MCF 10A (cell line): ENCODE results near the gene IMMP2L. TPM values are rescaled to one million over a fixed set of nuclear protein-coding genes. Genes with fewer than 3 reads are reported as not detected.

Experiments
- BruUV-seq: library from RNA; stranded (reverse); fragments of 400-500 nt; replicated peaks from 2 replicates; lab custom pipeline; 2021; lab: Mats Ljungman, UMichigan
- CTCF ChIA-PET: fragments of 300-600 bp; sonication (Branson Sonifier 250); formaldehyde crosslinking; extraction: SDS; loops from one replicate; lab custom pipeline; 2021; ENCODE audit warnings: antibody characterized with exemption, inconsistent platforms; lab: Yijun Ruan, JAX
- POLR2A ChIA-PET: fragments of 300-600, 350-650 bp; sonication (Branson Sonifier 250); formaldehyde crosslinking; extraction: SDS; loops from one replicate; lab custom pipeline; 2020; ENCODE audit warnings: antibody characterized with exemption, inconsistent platforms; lab: Yijun Ruan, JAX
- DNase-seq: peaks from one replicate; pipeline ENCODE4 v3.0.0-alpha.2; 2018; ENCODE audit not compliant: unreplicated experiment
- H3K27ac Mint-ChIP-seq: one replicate; pipeline ENCODE4 v1.8.0; 2022; ENCODE audit warnings: mild to moderate bottlenecking, low read depth, mixed read lengths; ENCODE audit not compliant: unreplicated experiment
- H3K27me3 Mint-ChIP-seq: one replicate; pipeline ENCODE4 v1.8.0; 2022; ENCODE audit warnings: mixed read lengths; ENCODE audit not compliant: insufficient read depth, unreplicated experiment
- H3K36me3 Mint-ChIP-seq: one replicate; pipeline ENCODE4 v1.8.0; 2022; ENCODE audit warnings: mild to moderate bottlenecking, moderate library complexity, mixed read lengths; ENCODE audit not compliant: insufficient read depth, unreplicated experiment
- H3K4me1 Mint-ChIP-seq: one replicate; pipeline ENCODE4 v1.8.0; 2022; ENCODE audit warnings: mixed read lengths; ENCODE audit not compliant: insufficient read depth, unreplicated experiment
- H3K4me3 Mint-ChIP-seq: one replicate; pipeline ENCODE4 v1.8.0; 2022; ENCODE audit warnings: mild to moderate bottlenecking, moderate library complexity, mixed read lengths; ENCODE audit not compliant: unreplicated experiment
- H3K9me3 Mint-ChIP-seq: one replicate; pipeline ENCODE4 v1.8.0; 2022; ENCODE audit warnings: mixed read lengths; ENCODE audit not compliant: unreplicated experiment
- CTCF ChIP-seq: fragments of 200-600 bp; IDR thresholded peaks from one replicate; pipeline ENCODE4 v1.8.0; 2022; ENCODE audit warnings: antibody characterized with exemption, mild to moderate bottlenecking; ENCODE audit not compliant: unreplicated experiment
- intact Hi-C: fragments of 100-400 bp; cut with micrococcal nuclease; formaldehyde crosslinking; loops from 2 replicates; pipeline ENCODE4 v1.14.1; 2022
- total RNA-seq: library from RNA; stranded (reverse); gene quantifications from 2 replicates; pipeline ENCODE4 v1.2.3, GENCODE V29; 2022

IMMP2L gene
- total RNA-seq, 1 experiment from 2014 or later = 23.7 TPM

GRCh38 chr7:111407258-111407657 is 155.0 kb downstream of the IMMP2L start:
- H3K36me3 Mint-ChIP-seq = no peaks in the 10 kb centered on the region
- CTCF ChIA-PET = no interaction called here
- no TSS peak for BruUV-seq
- no peaks in the 10 kb centered on the region for H3K4me1 Mint-ChIP-seq
- peaks cover 8% of the 10 kb centered on the region for H3K9me3 Mint-ChIP-seq
- no peak overlapping the region for H3K4me3 Mint-ChIP-seq
- POLR2A ChIA-PET = no interaction called here
- intact Hi-C loops = no loop called here
- H3K27ac Mint-ChIP-seq = no peak overlapping the region
- H3K27me3 Mint-ChIP-seq = no peaks in the 10 kb centered on the region
- TF ChIP-seq CTCF = no peak
- DNase-seq = no peak

- Mint-ChIP-seq H3K36me3 (no peaks in the 10 kb centered on the region), H3K9me3 (peaks cover 8% of the 10 kb centered on the region), H3K4me3 (no peak overlapping the region), H3K27ac (no peak overlapping the region), H3K27me3 (no peaks in the 10 kb centered on the region), H3K4me1 (no peaks in the 10 kb centered on the region)
- DNase-seq = no peak
- intact Hi-C loops = no loop called here
- BruUV-seq = no TSS peak
- ChIA-PET CTCF (interaction anchor here (0.7 to 0.9 kb wide), 2 partner anchors 13 to 348 kb away, joined by 3 read pairs; no protein-coding TSS in a partner anchor), POLR2A (no interaction called here)
- no peak for TF ChIP-seq CTCF
Measured at GRCh38 chr7:111405621-111406020, 156.7 kb downstream of the IMMP2L start.

- no peak for DNase-seq
- ChIA-PET POLR2A (no interaction called here), CTCF (interaction anchor here (0.6 kb wide), 2 partner anchors 10 to 14 kb away, joined by 3 to 4 read pairs; no protein-coding TSS in a partner anchor)
- H3K4me3 Mint-ChIP-seq = no peak overlapping the region
- BruUV-seq = no TSS peak
- no peaks in the 10 kb centered on the region for H3K4me1 Mint-ChIP-seq
- intact Hi-C loops = no loop called here
- H3K27ac Mint-ChIP-seq = no peak overlapping the region
- H3K36me3 Mint-ChIP-seq = no peaks in the 10 kb centered on the region
- peaks cover 5% of the 10 kb centered on the region for H3K9me3 Mint-ChIP-seq
- H3K27me3 Mint-ChIP-seq = no peaks in the 10 kb centered on the region
- TF ChIP-seq CTCF = no peak
Measured at GRCh38 chr7:111401516-111401915, 160.8 kb downstream of the IMMP2L start.

GRCh38 chr7:111400088-111400487 is 162.2 kb downstream of the IMMP2L start:
- intact Hi-C loops = no loop called here
- no peaks in the 10 kb centered on the region for H3K4me1 Mint-ChIP-seq
- no peaks in the 10 kb centered on the region for H3K9me3 Mint-ChIP-seq
- no TSS peak for BruUV-seq
- TF ChIP-seq CTCF = no peak
- no peaks in the 10 kb centered on the region for H3K36me3 Mint-ChIP-seq
- no peak overlapping the region for H3K4me3 Mint-ChIP-seq
- no peaks in the 10 kb centered on the region for H3K27me3 Mint-ChIP-seq
- POLR2A ChIA-PET = no interaction called here
- DNase-seq = no peak
- CTCF ChIA-PET = no interaction called here
- no peak overlapping the region for H3K27ac Mint-ChIP-seq
